A549 (cell line): ENCODE measurements around the gene ITGA11.

Experiments used
- CBX2 ChIP-seq: fragments of 200-600 bp; sonication (generic); IDR thresholded peaks from 2 replicates; pipeline ENCODE4 v1.6.1; 2016; ENCODE audit warnings: low read depth, mild to moderate bottlenecking, borderline replicate concordance
- CEBPB ChIP-seq, 2 experiments: fragments of >200 bp in 1 of 2; sonication (Bioruptor Twin) in 1 of 2; formaldehyde crosslinking in 1 of 2; IDR thresholded peaks; 2 replicates each; pipeline ENCODE4 v1.6.1; 2012 to 2016
- TF ChIP-seq, protein P1 (sequence below): fragments of >200 bp; sonication (Bioruptor Twin); formaldehyde crosslinking; IDR thresholded peaks from 3 replicates; pipeline ENCODE4 v1.5.1; 2016

DNA sequence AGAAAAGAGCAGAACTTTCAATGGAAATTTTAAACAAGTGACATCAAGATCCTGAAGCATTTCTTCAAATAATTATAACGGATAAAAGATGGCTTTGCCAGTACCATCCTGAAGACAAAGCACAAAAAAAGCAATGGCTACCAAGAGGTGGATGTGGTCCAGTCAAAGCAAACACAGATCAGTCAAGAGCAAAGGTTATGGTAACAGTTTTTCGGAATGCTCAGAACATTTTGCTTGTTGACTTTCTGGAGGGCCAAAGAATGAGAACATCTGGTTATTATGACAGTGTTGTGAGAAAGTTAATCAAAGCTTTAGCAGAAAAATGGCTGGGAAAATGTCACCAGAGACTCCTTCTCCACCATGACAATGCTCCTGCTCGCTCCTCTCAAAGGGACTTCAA lies 122.9 kb downstream of the ITGA11 start:
- TF ChIP-seq, protein P1, sequence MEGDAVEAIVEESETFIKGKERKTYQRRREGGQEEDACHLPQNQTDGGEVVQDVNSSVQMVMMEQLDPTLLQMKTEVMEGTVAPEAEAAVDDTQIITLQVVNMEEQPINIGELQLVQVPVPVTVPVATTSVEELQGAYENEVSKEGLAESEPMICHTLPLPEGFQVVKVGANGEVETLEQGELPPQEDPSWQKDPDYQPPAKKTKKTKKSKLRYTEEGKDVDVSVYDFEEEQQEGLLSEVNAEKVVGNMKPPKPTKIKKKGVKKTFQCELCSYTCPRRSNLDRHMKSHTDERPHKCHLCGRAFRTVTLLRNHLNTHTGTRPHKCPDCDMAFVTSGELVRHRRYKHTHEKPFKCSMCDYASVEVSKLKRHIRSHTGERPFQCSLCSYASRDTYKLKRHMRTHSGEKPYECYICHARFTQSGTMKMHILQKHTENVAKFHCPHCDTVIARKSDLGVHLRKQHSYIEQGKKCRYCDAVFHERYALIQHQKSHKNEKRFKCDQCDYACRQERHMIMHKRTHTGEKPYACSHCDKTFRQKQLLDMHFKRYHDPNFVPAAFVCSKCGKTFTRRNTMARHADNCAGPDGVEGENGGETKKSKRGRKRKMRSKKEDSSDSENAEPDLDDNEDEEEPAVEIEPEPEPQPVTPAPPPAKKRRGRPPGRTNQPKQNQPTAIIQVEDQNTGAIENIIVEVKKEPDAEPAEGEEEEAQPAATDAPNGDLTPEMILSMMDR: no peak
- TF ChIP-seq CBX2: no peak
- TF ChIP-seq CEBPB (IDR thresholded peaks at IDR 0.05): no peak
